ENCODE measurements around the gene ANKS1B. TPM values are rescaled to one million over a fixed set of nuclear protein-coding genes. Genes with fewer than 3 reads are reported as not detected.
"Not testable (repeated sequence)": the region's sequence is repeated elsewhere in the genome, so short reads cannot be mapped to it uniquely, and the experiment has no call there.

ANKS1B gene
- total RNA-seq, 1 donor from 2014 or later, result 65.5 TPM

GRCh38 chr12:99765469-99766114, 219.1 kb downstream of the ANKS1B start:
- DNase-seq (ENCODE audit: low spot score), result no peak

- DNase-seq (ENCODE audit: low spot score), result no peak
Observed at GRCh38 chr12:99759444-99759843, 225.3 kb downstream of the ANKS1B start.

- DNase-seq (ENCODE audit: low spot score), result no peak
Observed at GRCh38 chr12:99758997-99759396, 225.7 kb downstream of the ANKS1B start.

- DNase-seq (ENCODE audit: low spot score), result no peak
Observed at GRCh38 chr12:99752740-99753139, 232.0 kb downstream of the ANKS1B start.

DNA sequence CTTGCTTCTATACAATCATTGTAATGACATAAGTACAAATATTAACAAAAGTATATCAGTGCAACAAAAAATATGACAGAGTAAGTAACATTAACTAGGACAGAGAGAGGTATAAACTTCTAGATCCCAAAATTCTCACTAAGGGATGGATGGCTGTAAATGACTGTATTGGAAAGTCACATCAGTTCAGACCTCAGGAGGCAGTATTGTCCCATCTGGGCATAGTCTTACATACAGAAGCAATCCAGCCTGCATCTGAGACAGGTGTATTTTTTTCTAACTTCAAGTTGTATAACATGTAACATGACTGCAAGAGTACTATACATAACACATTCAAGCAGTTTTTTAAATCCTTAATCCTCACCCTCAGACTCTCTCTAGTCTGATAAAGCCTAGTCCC, 238.2 kb downstream of the ANKS1B start:
- no peak for DNase-seq (ENCODE audit: low spot score)

DNA sequence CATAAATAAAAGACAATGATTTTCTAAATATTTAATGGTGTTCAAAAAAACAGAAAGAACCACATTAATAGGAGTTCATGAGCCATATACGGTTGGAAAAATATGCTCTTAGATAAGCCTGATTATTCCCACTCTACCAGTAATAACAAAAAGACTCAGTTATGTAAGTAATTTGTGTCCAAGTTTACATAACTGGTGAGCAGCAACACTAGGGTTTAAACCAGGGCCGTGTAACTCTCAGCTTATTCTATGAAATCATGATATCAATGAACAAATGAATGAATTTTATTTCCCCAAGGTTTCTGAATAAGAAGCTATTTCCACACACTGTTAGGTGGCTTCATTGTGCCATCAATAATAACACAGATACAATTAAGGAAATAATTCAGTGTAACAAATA, 238.8 kb downstream of the ANKS1B start:
- no peak for DNase-seq (ENCODE audit: low spot score)

- no peak for DNase-seq (ENCODE audit: low spot score)
Observed at GRCh38 chr12:99745121-99745520, 239.6 kb downstream of the ANKS1B start.

- no peak for DNase-seq (ENCODE audit: low spot score)
Observed at GRCh38 chr12:99736760-99737269, 247.9 kb downstream of the ANKS1B start.

DNA sequence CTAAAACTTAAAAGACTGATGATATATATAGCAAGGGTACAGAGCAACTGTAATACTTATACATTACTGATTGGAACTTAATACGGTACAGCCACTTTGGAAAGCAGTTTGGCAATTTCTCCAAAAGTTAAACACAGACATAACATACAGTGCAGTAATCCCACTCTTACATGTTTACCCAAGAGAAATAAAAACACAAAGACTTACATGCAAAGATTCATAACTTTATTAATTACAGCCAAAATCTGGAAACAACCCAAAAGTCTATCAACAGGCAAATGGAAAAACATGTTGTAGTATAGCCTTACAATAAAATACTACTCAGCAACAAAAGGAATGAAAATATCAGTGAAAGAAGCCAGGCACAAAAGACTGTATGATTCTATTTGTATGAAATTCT, 252.6 kb downstream of the ANKS1B start:
- DNase-seq (ENCODE audit: low spot score), result no peak

DNA sequence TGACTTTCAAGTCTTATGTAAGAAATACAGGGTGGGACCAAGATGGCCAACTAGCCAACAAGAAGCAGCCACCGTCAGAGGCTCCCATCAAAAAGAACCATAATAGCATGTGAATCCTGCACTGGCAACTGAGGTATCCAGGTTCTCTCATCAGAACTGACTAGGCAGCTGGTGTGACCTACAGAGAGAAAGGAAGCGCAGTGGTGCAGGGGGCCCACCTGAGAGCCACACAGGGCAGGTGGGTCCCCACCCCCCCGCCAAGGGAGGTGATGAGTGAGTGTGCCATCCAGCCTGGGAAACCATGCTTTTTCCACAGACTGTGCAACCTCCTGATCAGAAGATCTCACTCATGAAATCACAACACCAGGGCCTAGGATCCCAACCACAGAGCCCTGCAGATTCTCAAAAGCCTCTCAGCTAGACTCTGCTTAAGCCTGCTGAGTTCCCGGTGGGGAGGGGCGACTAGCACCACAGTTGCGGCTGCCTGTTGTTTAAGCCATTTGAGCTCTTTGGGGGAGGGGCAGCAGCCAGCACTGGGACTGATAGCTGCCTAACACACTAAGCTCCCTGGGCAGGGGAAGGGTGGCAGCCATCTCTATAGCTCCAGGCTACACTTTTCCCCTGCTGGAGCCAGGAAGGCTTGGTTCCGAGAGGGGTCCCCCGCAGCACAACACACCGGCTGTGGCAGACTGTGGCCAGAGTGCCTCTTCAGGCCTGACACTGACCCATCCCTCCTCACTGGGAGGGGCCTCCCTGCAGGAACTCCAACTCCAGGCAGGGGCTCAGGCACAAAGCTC, 261.8 kb downstream of the ANKS1B start:
- no peak for DNase-seq (ENCODE audit: low spot score)

DNA sequence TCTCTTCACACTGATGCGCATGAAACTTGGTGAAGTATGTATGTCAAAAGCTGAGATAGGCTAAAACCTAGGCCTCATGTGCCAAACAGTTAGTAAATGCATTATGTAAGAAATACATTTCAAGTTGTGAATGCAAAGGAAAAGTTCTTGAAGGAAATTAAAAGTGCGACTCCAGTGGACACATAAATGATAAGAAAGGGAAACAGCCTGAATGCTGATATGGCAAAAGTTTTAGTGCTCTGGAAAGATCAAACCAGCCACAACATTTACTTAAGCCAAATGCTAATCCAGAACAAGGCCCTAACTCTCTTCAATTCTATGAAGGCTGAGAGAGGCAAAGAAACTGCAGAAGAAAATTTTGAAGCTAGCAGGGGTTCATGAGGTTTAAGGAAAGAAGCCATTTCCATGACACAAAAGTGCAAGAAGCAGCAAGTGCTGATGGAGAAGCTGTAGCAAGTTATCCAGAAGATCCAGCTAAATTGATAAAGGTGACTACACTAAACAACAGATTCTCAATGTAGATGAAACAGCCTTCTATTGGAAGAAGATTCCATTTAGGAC, 262.9 kb downstream of the ANKS1B start:
- DNase-seq (ENCODE audit: low spot score), result no peak

GRCh38 chr12:99720083-99720465, 264.7 kb downstream of the ANKS1B start:
- DNase-seq (ENCODE audit: low spot score), result not testable (repeated sequence)

- not testable (repeated sequence) for DNase-seq (ENCODE audit: low spot score)
Observed at GRCh38 chr12:99719411-99720082, 265.2 kb downstream of the ANKS1B start.

DNA sequence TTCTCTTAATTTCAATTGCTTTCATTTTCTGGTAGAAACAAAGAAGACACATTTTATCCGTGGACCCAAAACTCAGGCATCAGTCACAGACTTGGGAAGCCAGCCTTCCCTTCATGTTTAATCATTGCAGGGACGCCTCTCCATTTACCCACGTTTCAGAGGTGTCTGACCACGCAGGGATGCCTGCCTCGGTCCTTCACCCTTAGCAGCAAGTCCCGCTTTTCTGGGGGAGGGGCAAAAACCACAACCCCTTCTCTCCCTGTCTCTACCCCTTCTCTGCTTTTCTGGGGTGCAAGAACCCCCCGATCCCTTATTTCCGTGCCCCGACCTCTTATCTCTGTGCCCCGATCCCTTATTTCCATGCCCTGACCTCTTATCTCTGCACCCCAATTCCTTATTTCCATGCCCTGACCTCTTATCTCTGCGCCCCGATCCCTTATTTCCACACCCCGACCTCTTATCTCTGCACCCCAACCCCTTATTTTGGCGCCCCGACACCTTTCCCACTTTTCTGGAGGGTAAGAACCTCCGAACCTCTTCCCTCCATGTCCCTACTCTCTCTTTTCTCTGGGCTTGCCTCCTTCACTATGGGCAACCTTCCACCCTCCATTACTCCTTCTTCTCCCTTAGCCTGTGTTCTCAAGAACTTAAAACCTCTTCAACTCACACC, 268.8 kb downstream of the ANKS1B start:
- not testable (repeated sequence) for DNase-seq (ENCODE audit: low spot score)

DNA sequence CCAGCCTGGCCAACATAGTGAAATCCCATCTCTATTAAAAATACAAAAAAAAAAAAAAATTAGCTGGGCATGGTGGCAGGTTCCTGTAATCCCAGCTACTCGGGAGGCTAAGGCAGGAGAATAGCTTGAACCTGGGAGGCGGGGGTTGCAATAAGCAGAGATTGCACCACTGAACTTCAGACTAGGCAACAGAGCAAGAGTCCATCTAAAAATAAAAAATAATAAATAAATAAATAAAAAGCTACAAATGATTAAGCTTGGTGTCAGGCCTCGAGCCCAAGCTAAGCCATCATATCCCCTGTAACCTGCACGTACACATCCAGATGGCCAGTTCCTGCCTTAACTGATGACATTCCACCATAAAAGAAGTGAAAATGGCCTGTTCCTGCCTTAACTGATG, 269.8 kb downstream of the ANKS1B start:
- not testable (repeated sequence) for DNase-seq (ENCODE audit: low spot score)

GRCh38 chr12:99713946-99714520, 270.7 kb downstream of the ANKS1B start:
- no peak for DNase-seq (ENCODE audit: low spot score)

GRCh38 chr12:99712281-99712680, 272.5 kb downstream of the ANKS1B start:
- DNase-seq (ENCODE audit: low spot score), result no peak

GRCh38 chr12:99711246-99711645, 273.5 kb downstream of the ANKS1B start:
- no peak for DNase-seq (ENCODE audit: low spot score)

DNA sequence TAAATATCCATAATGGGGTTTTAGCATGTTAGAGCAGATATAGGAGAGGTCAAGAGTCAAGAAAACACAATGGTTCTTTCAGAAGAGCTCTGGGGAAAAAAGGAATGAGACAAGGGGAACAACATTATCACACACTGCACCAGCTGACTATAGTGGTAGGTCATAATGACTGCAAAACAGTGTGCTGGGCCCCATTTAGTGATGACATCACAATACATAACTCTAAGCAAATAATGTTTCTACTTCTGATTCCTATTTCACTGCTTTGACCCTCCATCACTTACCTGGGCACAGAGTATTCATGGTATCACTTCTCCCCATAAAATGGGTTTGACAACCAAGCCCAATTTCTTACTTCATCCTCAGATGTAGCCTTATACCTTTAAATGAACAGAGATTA, 275.1 kb downstream of the ANKS1B start:
- DNase-seq (ENCODE audit: low spot score), result no peak

- no peak for DNase-seq (ENCODE audit: low spot score)
Observed at GRCh38 chr12:99709116-99709515, 275.6 kb downstream of the ANKS1B start.

DNA sequence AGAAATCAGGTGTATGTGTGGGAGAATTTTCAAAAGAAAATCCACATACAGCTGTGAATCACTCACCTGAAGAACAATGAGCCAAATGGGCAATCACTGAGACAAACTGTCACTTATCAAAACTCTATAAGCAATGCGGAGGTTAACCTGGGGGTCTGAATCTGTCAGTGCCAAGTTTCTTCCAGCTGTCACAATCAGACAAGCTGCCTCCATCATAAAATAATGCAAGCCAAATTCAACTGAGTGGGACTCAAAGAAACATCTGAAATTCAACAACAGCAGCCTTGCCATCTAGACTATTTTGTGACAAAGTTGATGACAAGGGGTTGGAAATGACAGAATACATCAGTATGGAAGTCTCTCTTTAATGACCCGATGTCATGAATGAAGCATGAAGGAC, 276.9 kb downstream of the ANKS1B start:
- no peak for DNase-seq (ENCODE audit: low spot score)
